ENCODE data around the gene UBASH3B. TPM values are rescaled to one million over a fixed set of nuclear protein-coding genes. Genes with fewer than 3 reads are reported as not detected.

Gene UBASH3B
- total RNA-seq, 1 donor from 2014 or later = 6.7 TPM

DNA sequence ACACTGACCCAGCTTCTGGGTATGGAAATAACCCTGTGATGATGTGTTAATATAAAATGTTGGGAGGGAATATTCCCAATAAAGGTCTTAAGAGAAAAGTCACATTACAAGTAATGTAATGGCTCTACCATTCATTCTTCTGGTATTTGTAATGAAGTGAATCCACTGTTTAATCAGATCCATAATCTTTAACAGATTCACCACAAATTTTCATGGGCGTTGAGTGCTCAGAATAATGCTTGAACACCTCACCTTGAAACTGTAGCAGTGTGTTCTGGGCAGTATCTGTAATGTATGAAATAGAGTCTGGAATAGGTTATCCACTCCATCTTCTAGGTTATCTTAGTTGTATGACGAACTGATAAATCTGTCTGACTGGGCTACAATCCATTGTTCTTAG, 156.2 kb downstream of the UBASH3B start:
- peaks cover 3% of the 10 kb centered on the region for H3K4me1 Mint-ChIP-seq (ENCODE audit: low read depth, unreplicated experiment)
- no peak overlapping the region for H3K27ac Mint-ChIP-seq (ENCODE audit: unreplicated experiment)
- no peak overlapping the region for H3K4me3 Mint-ChIP-seq (ENCODE audit: unreplicated experiment)
- H3K27me3 Mint-ChIP-seq (ENCODE audit: unreplicated experiment) = no peaks in the 10 kb centered on the region
- no peaks in the 10 kb centered on the region for H3K36me3 Mint-ChIP-seq (ENCODE audit: unreplicated experiment)
- TF ChIP-seq, protein P1, sequence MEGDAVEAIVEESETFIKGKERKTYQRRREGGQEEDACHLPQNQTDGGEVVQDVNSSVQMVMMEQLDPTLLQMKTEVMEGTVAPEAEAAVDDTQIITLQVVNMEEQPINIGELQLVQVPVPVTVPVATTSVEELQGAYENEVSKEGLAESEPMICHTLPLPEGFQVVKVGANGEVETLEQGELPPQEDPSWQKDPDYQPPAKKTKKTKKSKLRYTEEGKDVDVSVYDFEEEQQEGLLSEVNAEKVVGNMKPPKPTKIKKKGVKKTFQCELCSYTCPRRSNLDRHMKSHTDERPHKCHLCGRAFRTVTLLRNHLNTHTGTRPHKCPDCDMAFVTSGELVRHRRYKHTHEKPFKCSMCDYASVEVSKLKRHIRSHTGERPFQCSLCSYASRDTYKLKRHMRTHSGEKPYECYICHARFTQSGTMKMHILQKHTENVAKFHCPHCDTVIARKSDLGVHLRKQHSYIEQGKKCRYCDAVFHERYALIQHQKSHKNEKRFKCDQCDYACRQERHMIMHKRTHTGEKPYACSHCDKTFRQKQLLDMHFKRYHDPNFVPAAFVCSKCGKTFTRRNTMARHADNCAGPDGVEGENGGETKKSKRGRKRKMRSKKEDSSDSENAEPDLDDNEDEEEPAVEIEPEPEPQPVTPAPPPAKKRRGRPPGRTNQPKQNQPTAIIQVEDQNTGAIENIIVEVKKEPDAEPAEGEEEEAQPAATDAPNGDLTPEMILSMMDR (IDR thresholded peaks at IDR 0.05; ENCODE audit: partially characterized antibody, unreplicated experiment) = no peak
- H3K9me3 Mint-ChIP-seq (ENCODE audit: unreplicated experiment) = no peaks in the 10 kb centered on the region
- no peak for DNase-seq

DNA sequence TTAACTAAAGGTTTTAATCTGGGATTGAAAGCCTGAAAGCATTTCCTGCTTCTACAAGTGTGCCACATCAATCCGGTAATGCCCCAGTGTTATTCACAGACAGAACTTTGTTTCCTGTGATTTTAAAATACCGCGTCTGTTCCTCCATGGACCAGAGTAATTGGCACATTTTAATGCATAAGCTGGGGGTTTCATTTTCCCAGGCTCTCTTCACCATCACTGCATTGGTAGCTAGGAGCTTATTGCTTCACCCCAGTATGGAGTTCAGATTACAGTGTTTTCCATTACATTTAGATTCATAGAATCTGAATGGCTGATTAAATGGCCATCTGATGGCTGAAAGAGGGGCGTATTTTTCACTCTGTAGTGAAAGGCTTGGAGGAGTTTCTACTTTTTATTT, 157.1 kb downstream of the UBASH3B start:
- no peak overlapping the region for H3K4me3 Mint-ChIP-seq (ENCODE audit: unreplicated experiment)
- no peak for DNase-seq
- no peaks in the 10 kb centered on the region for H3K9me3 Mint-ChIP-seq (ENCODE audit: unreplicated experiment)
- H3K4me1 Mint-ChIP-seq (ENCODE audit: low read depth, unreplicated experiment) = peaks cover 3% of the 10 kb centered on the region
- TF ChIP-seq, protein P1 (IDR thresholded peaks at IDR 0.05; ENCODE audit: partially characterized antibody, unreplicated experiment) = no peak
- H3K27ac Mint-ChIP-seq (ENCODE audit: unreplicated experiment) = no peak overlapping the region
- peaks cover 2% of the 10 kb centered on the region for H3K27me3 Mint-ChIP-seq (ENCODE audit: unreplicated experiment)
- no peaks in the 10 kb centered on the region for H3K36me3 Mint-ChIP-seq (ENCODE audit: unreplicated experiment)

DNA sequence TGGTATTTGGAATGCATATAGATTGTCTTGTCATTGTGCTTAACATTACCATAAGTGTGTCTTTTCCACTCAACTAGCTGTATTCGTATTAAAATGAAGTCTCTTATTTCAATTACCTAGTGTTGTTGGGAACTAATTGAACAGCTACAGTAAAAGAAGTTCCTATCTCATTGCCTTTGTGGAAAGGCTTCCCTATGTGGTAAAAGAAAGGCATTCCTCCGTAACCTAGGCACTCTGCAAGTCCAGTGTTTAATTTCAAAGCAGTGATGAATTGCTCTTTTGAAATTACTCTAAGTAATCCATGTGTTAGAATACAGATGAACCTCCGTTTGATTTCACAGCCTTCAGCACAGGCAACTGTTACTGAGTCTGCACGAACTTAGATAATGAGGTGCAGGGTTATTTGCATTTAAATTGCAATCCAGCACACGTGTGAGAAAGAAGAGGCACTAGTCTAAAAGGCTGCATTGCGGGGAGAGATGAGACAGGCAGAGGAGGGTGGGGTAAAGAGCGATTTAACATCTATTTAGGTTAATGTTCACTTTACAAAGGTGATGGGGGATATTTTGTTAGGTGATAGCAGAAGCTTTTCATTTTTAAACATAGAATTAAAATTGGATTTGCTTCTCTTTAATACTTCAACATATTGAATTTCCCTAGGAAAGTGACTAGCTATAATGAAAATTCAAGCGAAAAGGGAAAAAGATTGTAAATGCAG, 157.8 kb downstream of the UBASH3B start:
- no peak for DNase-seq
- Mint-ChIP-seq H3K4me1 (ENCODE audit: low read depth, unreplicated experiment) (peaks cover 3% of the 10 kb centered on the region), H3K27me3 (ENCODE audit: unreplicated experiment) (peaks cover 2% of the 10 kb centered on the region), H3K36me3 (ENCODE audit: unreplicated experiment) (no peaks in the 10 kb centered on the region), H3K4me3 (ENCODE audit: unreplicated experiment) (no peak overlapping the region), H3K9me3 (ENCODE audit: unreplicated experiment) (no peaks in the 10 kb centered on the region), H3K27ac (ENCODE audit: unreplicated experiment) (no peak overlapping the region)
- TF ChIP-seq, protein P1 (IDR thresholded peaks at IDR 0.05; ENCODE audit: partially characterized antibody, unreplicated experiment) = no peak

DNA sequence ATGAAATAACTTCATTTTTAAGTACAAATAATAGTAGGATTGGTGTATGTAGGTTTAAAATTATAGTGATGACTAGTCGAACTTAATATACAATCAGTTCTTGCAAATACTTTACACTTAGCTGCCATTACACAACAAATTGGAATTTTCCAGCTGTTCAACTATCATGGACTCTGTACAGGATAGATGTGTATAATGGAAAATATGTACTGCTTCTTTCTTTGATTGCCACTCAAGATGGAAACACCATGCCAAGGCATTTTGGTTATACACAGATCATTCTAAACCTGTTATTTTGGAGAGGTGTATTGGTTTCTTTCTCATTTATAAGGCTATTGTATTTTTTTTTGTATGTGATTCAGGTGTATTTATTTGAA, 158.4 kb downstream of the UBASH3B start:
- H3K4me1 Mint-ChIP-seq (ENCODE audit: low read depth, unreplicated experiment) = no peaks in the 10 kb centered on the region
- H3K36me3 Mint-ChIP-seq (ENCODE audit: unreplicated experiment) = no peaks in the 10 kb centered on the region
- TF ChIP-seq, protein P1 (IDR thresholded peaks at IDR 0.05; ENCODE audit: partially characterized antibody, unreplicated experiment) = no peak
- no peak for DNase-seq
- peaks cover 2% of the 10 kb centered on the region for H3K27me3 Mint-ChIP-seq (ENCODE audit: unreplicated experiment)
- no peaks in the 10 kb centered on the region for H3K9me3 Mint-ChIP-seq (ENCODE audit: unreplicated experiment)
- H3K27ac Mint-ChIP-seq (ENCODE audit: unreplicated experiment) = no peak overlapping the region
- no peak overlapping the region for H3K4me3 Mint-ChIP-seq (ENCODE audit: unreplicated experiment)

DNA sequence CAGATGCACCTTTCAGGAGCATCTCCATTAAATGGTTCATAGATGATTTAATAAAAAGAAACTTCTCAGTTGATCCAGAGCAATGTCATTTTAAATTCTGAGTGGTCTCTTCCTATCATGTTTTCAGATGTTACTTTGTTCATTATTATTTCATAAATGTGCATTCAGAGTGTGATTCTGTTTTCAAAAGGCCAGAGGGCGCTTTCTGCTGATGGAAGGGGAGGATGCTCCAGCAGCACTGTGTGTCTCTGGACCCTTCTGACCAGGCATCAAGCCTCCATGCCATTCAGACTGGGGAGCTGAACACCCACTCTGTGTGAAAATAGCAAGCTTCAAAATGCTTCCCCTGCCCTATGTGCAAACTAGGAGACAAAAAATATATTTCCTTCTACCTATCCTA, 158.9 kb downstream of the UBASH3B start:
- no peak for DNase-seq
- peaks cover 2% of the 10 kb centered on the region for H3K27me3 Mint-ChIP-seq (ENCODE audit: unreplicated experiment)
- H3K9me3 Mint-ChIP-seq (ENCODE audit: unreplicated experiment) = no peaks in the 10 kb centered on the region
- H3K36me3 Mint-ChIP-seq (ENCODE audit: unreplicated experiment) = peaks cover 4% of the 10 kb centered on the region
- H3K27ac Mint-ChIP-seq (ENCODE audit: unreplicated experiment) = no peak overlapping the region
- no peak overlapping the region for H3K4me3 Mint-ChIP-seq (ENCODE audit: unreplicated experiment)
- TF ChIP-seq, protein P1 (IDR thresholded peaks at IDR 0.05; ENCODE audit: partially characterized antibody, unreplicated experiment) = no peak
- no peaks in the 10 kb centered on the region for H3K4me1 Mint-ChIP-seq (ENCODE audit: low read depth, unreplicated experiment)

All from glutamatergic neuron (in vitro differentiated cells).